ENCODE results near the gene CEP290.

GRCh38 chr12:88179436-88180014 lies 37.6 kb upstream of the CEP290 start:
- TF ChIP-seq CTCF (IDR thresholded peaks at IDR 0.05; ENCODE audit: insufficient read depth, low read length, poor library complexity, severe bottlenecking) (no peak), EZH2phosphoT487 (conservative IDR thresholded peaks at IDR 0.05; ENCODE audit: low read length) (no peak)
